ENCODE results near the gene OSGIN1. TPM values are rescaled to one million over a fixed set of nuclear protein-coding genes. Genes with fewer than 3 reads are reported as not detected.

Gene OSGIN1
- total and polyA plus RNA-seq, 2 of the 8 experiments (the other 6 are each of a cell fraction or from before 2014, with no cell fraction given), result 0.58 to 0.76 TPM

DNA sequence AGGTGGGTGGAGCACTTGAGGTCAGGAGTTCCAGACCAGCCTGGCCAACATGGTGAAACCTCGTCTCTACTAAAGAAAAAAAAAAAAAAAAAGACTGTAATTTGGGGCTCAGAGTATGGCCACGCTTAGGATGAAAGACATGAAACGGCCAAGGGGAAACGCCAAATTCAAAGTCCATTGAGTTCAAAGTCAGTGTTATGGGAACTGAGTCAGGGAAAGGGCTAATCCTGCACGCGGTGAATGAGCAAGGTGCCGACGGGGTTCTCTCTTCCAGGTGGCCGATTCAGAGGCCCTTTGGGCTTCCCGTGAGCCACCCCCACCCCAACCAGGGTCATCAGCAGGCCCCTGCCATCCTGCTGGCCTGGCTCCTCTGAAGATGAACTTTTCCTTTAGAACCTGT lies 7.5 kb upstream of the OSGIN1 start:
- WGBS, 2 experiments (ENCODE audit: extremely low coverage in 1 of 2, insufficient coverage in 1 of 2, insufficient read length in 1 of 2, insufficient replicate concordance in 2 of 2, low coverage in 1 of 2, low lambda C conversion rate in 2 of 2, missing lambda C conversion rate in 1 of 2), result 88% methylated on average over 10 of the region's 10 CpGs; no CpG with 5 or more reads in 1 of the 2 experiments

More for the DNA sequence above, 7.5 kb upstream of the OSGIN1 start:
- Histone ChIP-seq H4K5ac (ENCODE audit: insufficient read length, low read depth, low read length) (no peak overlapping the region), H3K4ac (replicated peaks; ENCODE audit: insufficient read length, low read depth, low read length) (no peak overlapping the region), H3K79me2 (ENCODE audit: control insufficient read depth in 1 of 2, insufficient read depth in 2 of 2, low read length in 2 of 2) (no peaks in the 10 kb centered on the region), H3K27ac (ENCODE audit: low read depth, low read length) (no peak overlapping the region), H2BK120ac (replicated peaks; ENCODE audit: low read depth, low read length) (no peak overlapping the region), H3K18ac (ENCODE audit: extremely low read depth, low read length) (no peak overlapping the region), H3K36me3 (ENCODE audit: control insufficient read depth in 2 of 4, insufficient read depth in 4 of 4, low read length in 3 of 4) (no peaks in the 10 kb centered on the region), H3K14ac (ENCODE audit: insufficient read length) (no peak overlapping the region), H4K20me1 (replicated peaks in 1 of 2; ENCODE audit: control insufficient read depth in 1 of 2, insufficient read depth in 2 of 2, low read length in 2 of 2) (peaks cover 0 to 2% of the 10 kb centered on the region in 2 experiments), H2BK5ac (ENCODE audit: low read depth, low read length) (no peak overlapping the region), H3K27me3 (replicated peaks in 1 of 4; ENCODE audit: control insufficient read depth in 3 of 4, extremely low read depth in 1 of 4, insufficient read depth in 3 of 4, low read length in 3 of 4) (no peaks in the 10 kb centered on the region; a peak in 1 of 7 replicates), H2BK20ac (ENCODE audit: low read length) (no peak overlapping the region), H2BK12ac (ENCODE audit: low read depth, low read length) (no peak overlapping the region), H3K4me2 (ENCODE audit: insufficient read depth in 1 of 2, low read depth in 2 of 2, low read length in 2 of 2) (no peak overlapping the region), H2AK5ac (ENCODE audit: low read depth, low read length) (no peak overlapping the region), H2BK15ac (ENCODE audit: low read length) (no peak overlapping the region), H3K9ac (replicated peaks in 1 of 4; ENCODE audit: extremely low read depth in 1 of 4, low read depth in 3 of 4, low read length in 3 of 4) (no peak overlapping the region), H4K91ac (replicated peaks; ENCODE audit: insufficient read length, low read length) (no peak overlapping the region), H3K79me1 (ENCODE audit: low read depth, low read length) (no peaks in the 10 kb centered on the region), H3K4me3 (ENCODE audit: extremely low read depth in 1 of 4, insufficient read depth in 2 of 4, low read depth in 3 of 4, low read length in 4 of 4) (no peak overlapping the region), H3K4me1 (replicated peaks in 1 of 4; ENCODE audit: control insufficient read depth in 3 of 4, insufficient read depth in 4 of 4, low read length in 3 of 4) (peaks cover 0 to under 1% (median under 1%) of the 10 kb centered on the region in 4 experiments; a peak in 1 of 7 replicates), H2AFZ (ENCODE audit: low read length) (no peak overlapping the region), H3K23ac (ENCODE audit: insufficient read length) (no peak overlapping the region), H3K9me3 (ENCODE audit: insufficient read depth in 2 of 2, low read depth in 1 of 2, low read length in 1 of 2) (no peaks in the 10 kb centered on the region), H4K8ac (ENCODE audit: extremely low read depth, insufficient read depth, low read length) (no peak overlapping the region; the same call in 1 of the 2 replicates), H3K23me2 (ENCODE audit: low read depth, low read length) (no peaks in the 10 kb centered on the region), H3K56ac (replicated peaks; ENCODE audit: insufficient read length, low read depth, low read length) (no peak overlapping the region)
- DNase-seq (ENCODE audit: low read depth in 1 of 2, low spot score in 2 of 2) (no peak), FAIRE-seq (no peak)
- no peak for TF ChIP-seq FOSL1 (IDR thresholded peaks at IDR 0.05; ENCODE audit: insufficient read depth, low read depth, low read length)
- TF ChIP-seq ATF3 (IDR thresholded peaks at IDR 0.05; ENCODE audit: insufficient read depth, low read depth, low read length), result no peak
- no peak for TF ChIP-seq SP4 (IDR thresholded peaks at IDR 0.05; ENCODE audit: low read length)
- TF ChIP-seq POU5F1 (IDR thresholded peaks at IDR 0.05; ENCODE audit: low read depth, low read length), result no peak
- TF ChIP-seq MAX (IDR thresholded peaks at IDR 0.05), result no peak
- no peak for TF ChIP-seq HDAC6 (IDR thresholded peaks at IDR 0.05; ENCODE audit: low read depth, low read length)
- no peak for TF ChIP-seq CHD1 (IDR thresholded peaks at IDR 0.05; ENCODE audit: low read depth, low read length)
- TF ChIP-seq NRF1 (IDR thresholded peaks at IDR 0.05; ENCODE audit: low read depth, low read length), result no peak
- CTCF ChIA-PET (ENCODE audit: partially characterized antibody), result interaction anchor here (1.5 kb wide), 1 partner anchor 118 kb away, joined by 4 read pairs; no protein-coding TSS in a partner anchor
- POLR2A ChIA-PET (ENCODE audit: partially characterized antibody), result no interaction called here

Data from H1 (cell line).